Activated T-helper 1 cell treated with anti-CD3 and anti-CD28 coated beads, Interleukin-12 subunit alpha, Interleukin-12 subunit beta, Interleukin-2, Interleukin-4 antibody, amounts not matched to agents 30 ng/mL and 10 ng/mL and 1 ng/mL, durations not matched to agents 14 hours and 24 hours and 36 hours (primary cell): ENCODE measurements around the gene CRTC1. TPM values are rescaled to one million over a fixed set of nuclear protein-coding genes. Genes with fewer than 3 reads are reported as not detected.

Experiments used
- DNase-seq: peaks from one replicate; pipeline ENCODE4 v3.0.0; 2021; ENCODE audit warnings: low spot score
- H3K27ac Mint-ChIP-seq: one replicate; pipeline ENCODE4 v1.8.0; 2021; ENCODE audit warnings: mild to moderate bottlenecking, mixed read lengths
- H3K27me3 Mint-ChIP-seq: one replicate; pipeline ENCODE4 v1.8.0; 2022; ENCODE audit warnings: mild to moderate bottlenecking, moderate library complexity, mixed read lengths; ENCODE audit not compliant: insufficient read depth
- H3K36me3 Mint-ChIP-seq: one replicate; pipeline ENCODE4 v1.8.0; 2021; ENCODE audit warnings: low read depth, mixed read lengths
- H3K4me1 Mint-ChIP-seq: one replicate; pipeline ENCODE4 v1.8.0; 2021; ENCODE audit warnings: low read depth, mixed read lengths
- H3K4me3 Mint-ChIP-seq: one replicate; pipeline ENCODE4 v1.8.0; 2021; ENCODE audit warnings: mild to moderate bottlenecking, moderate library complexity, mixed read lengths
- H3K9me3 Mint-ChIP-seq: one replicate; pipeline ENCODE4 v1.8.0; 2021; ENCODE audit warnings: mixed read lengths
- intact Hi-C: fragments of 100-400 bp; cut with micrococcal nuclease; formaldehyde crosslinking; loops from one replicate; pipeline ENCODE4 v1.15.1; 2024
- total RNA-seq: library from RNA; stranded (reverse); gene quantifications from 2 replicates; pipeline ENCODE4 v1.2.3, GENCODE V29; 2022

CRTC1 gene
- total RNA-seq, 1 donor from 2014 or later, result 6.1 TPM

GRCh38 chr19:18667531-18668251 is 15.8 kb upstream of the CRTC1 start:
- DNase-seq, result no peak
- H3K4me1 Mint-ChIP-seq, result no peaks in the 10 kb centered on the region
- H3K36me3 Mint-ChIP-seq, result peaks cover 6% of the 10 kb centered on the region
- H3K4me3 Mint-ChIP-seq, result no peak overlapping the region
- H3K27me3 Mint-ChIP-seq, result no peaks in the 10 kb centered on the region
- intact Hi-C loops, result no loop called here
- H3K9me3 Mint-ChIP-seq, result no peaks in the 10 kb centered on the region
- no peak overlapping the region for H3K27ac Mint-ChIP-seq

- H3K27me3 Mint-ChIP-seq, result no peaks in the 10 kb centered on the region
- no peak for DNase-seq
- H3K4me3 Mint-ChIP-seq, result no peak overlapping the region
- H3K4me1 Mint-ChIP-seq, result no peaks in the 10 kb centered on the region
- intact Hi-C loops, result no loop called here
- peaks cover 6% of the 10 kb centered on the region for H3K36me3 Mint-ChIP-seq
- no peaks in the 10 kb centered on the region for H3K9me3 Mint-ChIP-seq
- no peak overlapping the region for H3K27ac Mint-ChIP-seq
Observed at GRCh38 chr19:18668252-18668631, 15.2 kb upstream of the CRTC1 start.

GRCh38 chr19:18668744-18669523 is 14.5 kb upstream of the CRTC1 start:
- Mint-ChIP-seq H3K4me1 (no peaks in the 10 kb centered on the region), H3K27ac (no peak overlapping the region), H3K27me3 (no peaks in the 10 kb centered on the region), H3K36me3 (peaks cover 6% of the 10 kb centered on the region), H3K9me3 (no peaks in the 10 kb centered on the region), H3K4me3 (no peak overlapping the region)
- intact Hi-C loops, result no loop called here
- no peak for DNase-seq

GRCh38 chr19:18669524-18669817 is 14.0 kb upstream of the CRTC1 start:
- intact Hi-C loops, result no loop called here
- Mint-ChIP-seq H3K9me3 (no peaks in the 10 kb centered on the region), H3K36me3 (peaks cover 6% of the 10 kb centered on the region), H3K4me1 (no peaks in the 10 kb centered on the region), H3K4me3 (no peak overlapping the region), H3K27me3 (no peaks in the 10 kb centered on the region), H3K27ac (no peak overlapping the region)
- no peak for DNase-seq

GRCh38 chr19:18669883-18670282 is 13.6 kb upstream of the CRTC1 start:
- Mint-ChIP-seq H3K4me3 (no peak overlapping the region), H3K27ac (no peak overlapping the region), H3K9me3 (no peaks in the 10 kb centered on the region), H3K36me3 (peaks cover 6% of the 10 kb centered on the region), H3K27me3 (no peaks in the 10 kb centered on the region), H3K4me1 (no peaks in the 10 kb centered on the region)
- intact Hi-C loops, result no loop called here
- DNase-seq, result no peak

- DNase-seq, result no peak
- no peaks in the 10 kb centered on the region for H3K9me3 Mint-ChIP-seq
- no peaks in the 10 kb centered on the region for H3K27me3 Mint-ChIP-seq
- H3K4me1 Mint-ChIP-seq, result no peaks in the 10 kb centered on the region
- intact Hi-C loops, result no loop called here
- H3K36me3 Mint-ChIP-seq, result peaks cover 6% of the 10 kb centered on the region
- H3K27ac Mint-ChIP-seq, result no peak overlapping the region
- H3K4me3 Mint-ChIP-seq, result no peak overlapping the region
Observed at GRCh38 chr19:18670312-18670711, 13.2 kb upstream of the CRTC1 start.

GRCh38 chr19:18671303-18672043 is 12.0 kb upstream of the CRTC1 start:
- Mint-ChIP-seq H3K27me3 (no peaks in the 10 kb centered on the region), H3K36me3 (peaks cover 6% of the 10 kb centered on the region), H3K4me3 (no peak overlapping the region), H3K9me3 (no peaks in the 10 kb centered on the region), H3K27ac (no peak overlapping the region), H3K4me1 (no peaks in the 10 kb centered on the region)
- no peak for DNase-seq
- intact Hi-C loops, result no loop called here

GRCh38 chr19:18672044-18672451 is 11.4 kb upstream of the CRTC1 start:
- H3K27ac Mint-ChIP-seq, result no peak overlapping the region
- no peak for DNase-seq
- peaks cover 6% of the 10 kb centered on the region for H3K36me3 Mint-ChIP-seq
- intact Hi-C loops, result no loop called here
- H3K4me1 Mint-ChIP-seq, result no peaks in the 10 kb centered on the region
- H3K9me3 Mint-ChIP-seq, result no peaks in the 10 kb centered on the region
- no peaks in the 10 kb centered on the region for H3K27me3 Mint-ChIP-seq
- no peak overlapping the region for H3K4me3 Mint-ChIP-seq

GRCh38 chr19:18672606-18673337 is 10.7 kb upstream of the CRTC1 start:
- no peak for DNase-seq
- Mint-ChIP-seq H3K27me3 (peaks cover 3% of the 10 kb centered on the region), H3K4me3 (no peak overlapping the region), H3K4me1 (no peaks in the 10 kb centered on the region), H3K36me3 (peaks cover 3% of the 10 kb centered on the region), H3K27ac (no peak overlapping the region), H3K9me3 (no peaks in the 10 kb centered on the region)
- intact Hi-C loops, result no loop called here

- Mint-ChIP-seq H3K9me3 (no peaks in the 10 kb centered on the region), H3K27me3 (peaks cover 3% of the 10 kb centered on the region), H3K4me1 (no peaks in the 10 kb centered on the region), H3K36me3 (peaks cover 3% of the 10 kb centered on the region), H3K4me3 (no peak overlapping the region), H3K27ac (no peak overlapping the region)
- DNase-seq, result no peak
- intact Hi-C loops, result no loop called here
Observed at GRCh38 chr19:18674616-18675015, 8.9 kb upstream of the CRTC1 start.

GRCh38 chr19:18675779-18676178 is 7.7 kb upstream of the CRTC1 start:
- H3K27ac Mint-ChIP-seq, result no peak overlapping the region
- intact Hi-C loops, result no loop called here
- peaks cover 3% of the 10 kb centered on the region for H3K27me3 Mint-ChIP-seq
- H3K4me3 Mint-ChIP-seq, result no peak overlapping the region
- H3K36me3 Mint-ChIP-seq, result no peaks in the 10 kb centered on the region
- H3K4me1 Mint-ChIP-seq, result no peaks in the 10 kb centered on the region
- DNase-seq, result no peak
- no peaks in the 10 kb centered on the region for H3K9me3 Mint-ChIP-seq

- DNase-seq, result no peak
- Mint-ChIP-seq H3K27ac (no peak overlapping the region), H3K4me3 (no peak overlapping the region), H3K4me1 (no peaks in the 10 kb centered on the region), H3K9me3 (no peaks in the 10 kb centered on the region), H3K27me3 (peaks cover 3% of the 10 kb centered on the region), H3K36me3 (no peaks in the 10 kb centered on the region)
- intact Hi-C loops, result no loop called here
Observed at GRCh38 chr19:18676692-18677091, 6.8 kb upstream of the CRTC1 start.

GRCh38 chr19:18677156-18677555 is 6.3 kb upstream of the CRTC1 start:
- Mint-ChIP-seq H3K36me3 (no peaks in the 10 kb centered on the region), H3K9me3 (no peaks in the 10 kb centered on the region), H3K27ac (no peak overlapping the region), H3K4me1 (no peaks in the 10 kb centered on the region), H3K27me3 (peaks cover 3% of the 10 kb centered on the region), H3K4me3 (no peak overlapping the region)
- DNase-seq, result no peak
- intact Hi-C loops, result no loop called here
